HG02678 (cell line): ENCODE results near the gene TMEM256.

Experiments used
- ATAC-seq: cut with Tn5 transposase; IDR thresholded peaks from one replicate; pipeline ENCODE4 v1.9.1; 2021; ENCODE audit warnings: mild to moderate bottlenecking, moderate library complexity; ENCODE audit not compliant: unreplicated experiment

TMEM256 gene

GRCh38 chr17:7354262-7354843 is 49.5 kb downstream of the TMEM256 start:
- ATAC-seq: no peak
